Mucosa of gallbladder (tissue), 1 donor: ENCODE results near the gene G6PC1. TPM values are rescaled to one million over a fixed set of nuclear protein-coding genes. Genes with fewer than 3 reads are reported as not detected.
A peak's percentile ranks its signal among the peaks of the same experiment; 100 is the strongest.

Experiments used
- DNase-seq: peaks from one replicate; pipeline ENCODE4 v3.0.0-alpha.2; 2020; ENCODE audit warnings: low spot score
- total RNA-seq: library from RNA; stranded (reverse); gene quantifications from one replicate; pipeline ENCODE4 v1.2.1, GENCODE V29; 2021
- donor health status: DM: no; HTN: no; CAD: no.

The G6PC1 gene
- total RNA-seq, 1 donor from 2014 or later: 17.3 TPM

- DNase-seq: peak; percentile 27
These were observed 37.4 kb downstream of the G6PC1 start for GRCh38 chr17:42937712-42938596.

GRCh38 chr17:42944211-42944610 lies 43.6 kb downstream of the G6PC1 start:
- no peak for DNase-seq

GRCh38 chr17:42946812-42947211 lies 46.2 kb downstream of the G6PC1 start:
- no peak for DNase-seq

- DNase-seq: no peak
These were observed 49.6 kb downstream of the G6PC1 start for GRCh38 chr17:42950044-42950783.

Other genes with a start within 250 kb of the G6PC1 start
- gene TUBG2, start 241.5 kb upstream of the G6PC1 start, total RNA-seq: 30.8 TPM
- 36.1 TPM for gene PLEKHH3, start 223.8 kb upstream of the G6PC1 start, total RNA-seq
- 0.49 TPM for gene CCR10, start 219.0 kb upstream of the G6PC1 start, total RNA-seq
- gene CNTNAP1, start 218.3 kb upstream of the G6PC1 start, total RNA-seq: 8.1 TPM
- 50.4 TPM for gene EZH1, start 155.8 kb upstream of the G6PC1 start, total RNA-seq
- 22.7 TPM for gene RAMP2, start 139.6 kb upstream of the G6PC1 start, total RNA-seq
- 57.1 TPM for gene VPS25, start 127.3 kb upstream of the G6PC1 start, total RNA-seq
- gene WNK4, start 120.2 kb upstream of the G6PC1 start, total RNA-seq: 0.37 TPM
- gene COA3, start 102.1 kb upstream of the G6PC1 start, total RNA-seq: 78.0 TPM
- gene CNTD1, start 101.9 kb upstream of the G6PC1 start, total RNA-seq: 0.89 TPM
- 71.3 TPM for gene BECN1, start 76.5 kb upstream of the G6PC1 start, total RNA-seq
- gene PSME3, start 67.4 kb upstream of the G6PC1 start, total RNA-seq: 88.5 TPM
- 1.4 TPM for gene AOC2, start 56.2 kb upstream of the G6PC1 start, total RNA-seq
- gene AOC3, start 49.6 kb upstream of the G6PC1 start, total RNA-seq: 125 TPM
- gene AARSD1, start 63.7 kb downstream of the G6PC1 start, total RNA-seq: 28.2 TPM
- gene PTGES3L, start 79.3 kb downstream of the G6PC1 start, total RNA-seq: 4.7 TPM
- gene RUNDC1, start 79.8 kb downstream of the G6PC1 start, total RNA-seq: 26.0 TPM
- gene RPL27, start 97.6 kb downstream of the G6PC1 start, total RNA-seq: 611 TPM
- 27.0 TPM for gene IFI35, start 106.0 kb downstream of the G6PC1 start, total RNA-seq
- gene VAT1, start 121.6 kb downstream of the G6PC1 start, total RNA-seq: 122 TPM
- 2.8 TPM for gene RND2, start 124.4 kb downstream of the G6PC1 start, total RNA-seq
- 5.8 TPM for gene BRCA1, start 224.6 kb downstream of the G6PC1 start, total RNA-seq